ENCODE results near the gene RAB33A.

- TF ChIP-seq ZBTB11 (tag by site-specific recombination; conservative IDR thresholded peaks at IDR 0.05; ENCODE audit: low read depth) (no peak), ZNF274 (IDR thresholded peaks at IDR 0.05; ENCODE audit: low read length) (no peak), ZNF274 (tag by site-specific recombination; IDR thresholded peaks at IDR 0.05; ENCODE audit: borderline replicate concordance) (no peak), ZBTB21 (tag by site-specific recombination; IDR thresholded peaks at IDR 0.05) (no peak), ZNF23 (tag by site-specific recombination; IDR thresholded peaks at IDR 0.05; ENCODE audit: borderline replicate concordance) (no peak), CTCF (tag by site-specific recombination; IDR thresholded peaks at IDR 0.05) (no peak), ZFP3 (tag by site-specific recombination; IDR thresholded peaks at IDR 0.05; ENCODE audit: low read depth) (no peak)
These were observed 7.4 kb downstream of the RAB33A start for GRCh38 chrX:130179170-130179569.
